HEK293 (cell line): ENCODE measurements around the gene CORO1C.

ENCODE experiments used
- CTCF ChIA-PET: fragments of 350-600 bp; formaldehyde crosslinking; extraction: SDS; loops from one replicate; lab custom pipeline; 2021; ENCODE audit warnings: antibody characterized with exemption; lab: Yijun Ruan, JAX
- POLR2A ChIA-PET: fragments of 300-600 bp; formaldehyde crosslinking; extraction: SDS; loops from one replicate; lab custom pipeline; 2020; ENCODE audit warnings: antibody characterized with exemption, inconsistent platforms; lab: Yijun Ruan, JAX
- H3K27ac ChIP-seq: fragments of 200-500 bp; sonication (Bioruptor generic); 2 replicates; pipeline ENCODE4 v1.5.1; 2014; ENCODE audit warnings: low read depth, low read length, control low read depth, inconsistent platforms; ENCODE audit errors: extremely low read depth
- H3K36me3 ChIP-seq, 2 experiments: fragments of 200-500 bp in 1 of 2; sonication (Bioruptor generic) in 1 of 2; 1 replicate in 1 of 2; 2 replicates in 1 of 2; pipeline ENCODE4 v1.5.1; 2014 to 2017; ENCODE audit warnings: inconsistent platforms in 2 of 2, low read length in 2 of 2; ENCODE audit not compliant: control insufficient read depth in 2 of 2, insufficient read depth in 1 of 2
- H3K4me1 ChIP-seq: fragments of 200-500 bp; sonication (Bioruptor generic); 2 replicates; pipeline ENCODE4 v1.5.1; 2014; ENCODE audit warnings: mild to moderate bottlenecking, low read length, inconsistent platforms; ENCODE audit not compliant: control insufficient read depth, insufficient read depth
- H3K4me3 ChIP-seq: 2 replicates; pipeline ENCODE4 v1.5.1; 2011; ENCODE audit warnings: low read depth, mild to moderate bottlenecking, control low read depth, low read length, moderate library complexity
- H3K9me3 ChIP-seq: fragments of 200-500 bp; sonication (Bioruptor generic); 2 replicates; pipeline ENCODE4 v1.5.1; 2014; ENCODE audit warnings: low read depth, low read length, inconsistent platforms; ENCODE audit not compliant: control insufficient read depth, insufficient read depth
- BCL6B ChIP-seq: fragments of 450-650 bp; formaldehyde crosslinking; IDR thresholded peaks from 2 replicates; pipeline ENCODE4 v1.5.1; 2017; ENCODE audit warnings: missing biosample characterization, missing genetic modification characterization
- EGR2 ChIP-seq: fragments of 450-650 bp; formaldehyde crosslinking; IDR thresholded peaks from 2 replicates; pipeline ENCODE4 v1.5.1; 2016; ENCODE audit warnings: low read depth, missing biosample characterization, missing genetic modification characterization
- FEZF1 ChIP-seq: fragments of 450-650 bp; formaldehyde crosslinking; IDR thresholded peaks from 2 replicates; pipeline ENCODE4 v1.5.1; 2016; ENCODE audit warnings: missing biosample characterization, missing genetic modification characterization
- HOXA7 ChIP-seq: sonication (generic); formaldehyde crosslinking; IDR thresholded peaks from 2 replicates; pipeline ENCODE4 v1.8.1; 2022; ENCODE audit warnings: missing genetic modification reagents, borderline replicate concordance
- SCRT2 ChIP-seq: fragments of 450-650 bp; formaldehyde crosslinking; IDR thresholded peaks from 2 replicates; pipeline ENCODE4 v1.5.1; 2016; ENCODE audit warnings: missing biosample characterization, missing genetic modification characterization
- SP7 ChIP-seq: fragments of 450-650 bp; formaldehyde crosslinking; IDR thresholded peaks from 2 replicates; pipeline ENCODE4 v1.5.1; 2016; ENCODE audit warnings: missing biosample characterization, missing genetic modification characterization
- WT1 ChIP-seq: fragments of 450-650 bp; formaldehyde crosslinking; IDR thresholded peaks from 2 replicates; pipeline ENCODE4 v1.5.1; 2016; ENCODE audit warnings: missing biosample characterization, missing genetic modification characterization
- ZBTB17 ChIP-seq: fragments of 450-650 bp; formaldehyde crosslinking; IDR thresholded peaks from 2 replicates; pipeline ENCODE4 v1.5.1; 2016; ENCODE audit warnings: missing biosample characterization, missing genetic modification characterization
- ZNF202 ChIP-seq: fragments of 450-650 bp; formaldehyde crosslinking; IDR thresholded peaks from 2 replicates; pipeline ENCODE4 v1.5.1; 2016; ENCODE audit warnings: missing biosample characterization, missing genetic modification characterization, borderline replicate concordance
- ZNF274 ChIP-seq, 2 experiments: fragments of 200-500 bp in 1 of 2; fragments of 450-650 bp in 1 of 2; sonication (Bioruptor generic) in 1 of 2; formaldehyde crosslinking in 1 of 2; IDR thresholded peaks; 2 replicates each; pipeline versions ENCODE4 v1.5.1 to v1.6.1; 2014 to 2016; ENCODE audit warnings: borderline replicate concordance in 1 of 2, inconsistent platforms in 1 of 2, low read length in 1 of 2, missing biosample characterization in 1 of 2, missing genetic modification characterization in 1 of 2
- ZNF548 ChIP-seq: fragments of 450-650 bp; formaldehyde crosslinking; IDR thresholded peaks from 2 replicates; pipeline ENCODE4 v1.5.1; 2016; ENCODE audit warnings: missing biosample characterization, missing genetic modification characterization
- ZNF600 ChIP-seq: fragments of 450-650 bp; formaldehyde crosslinking; IDR thresholded peaks from 2 replicates; pipeline ENCODE4 v1.5.1; 2016; ENCODE audit warnings: missing biosample characterization, missing genetic modification characterization
- ZNF654 ChIP-seq: fragments of 450-650 bp; formaldehyde crosslinking; IDR thresholded peaks from 2 replicates; pipeline ENCODE4 v1.5.1; 2016; ENCODE audit warnings: low read depth, missing biosample characterization, missing genetic modification characterization
- ZNF664 ChIP-seq: fragments of 450-650 bp; formaldehyde crosslinking; IDR thresholded peaks from 2 replicates; pipeline ENCODE4 v1.5.1; 2016; ENCODE audit warnings: missing biosample characterization, missing genetic modification characterization
- ZNF692 ChIP-seq: fragments of 450-650 bp; formaldehyde crosslinking; IDR thresholded peaks from 2 replicates; pipeline ENCODE4 v1.5.1; 2016; ENCODE audit warnings: missing biosample characterization, missing genetic modification characterization
- ZNF76 ChIP-seq: fragments of 450-650 bp; formaldehyde crosslinking; IDR thresholded peaks from 2 replicates; pipeline ENCODE4; 2016; ENCODE audit warnings: low read depth, missing biosample characterization, missing genetic modification characterization, borderline replicate concordance
- TF ChIP-seq, protein P1 (sequence below): fragments of 450-650 bp; formaldehyde crosslinking; IDR thresholded peaks from 2 replicates; pipeline ENCODE4 v1.5.1; 2016; ENCODE audit warnings: missing biosample characterization, missing genetic modification characterization, borderline replicate concordance
- TF ChIP-seq, protein P2 (sequence below): fragments of 450-650 bp; formaldehyde crosslinking; IDR thresholded peaks from 2 replicates; pipeline ENCODE4 v1.5.1; 2016; ENCODE audit warnings: missing biosample characterization, missing genetic modification characterization
- TF ChIP-seq, protein P3 (sequence below): fragments of 450-650 bp; formaldehyde crosslinking; conservative IDR thresholded peaks from 2 replicates; pipeline ENCODE4 v1.5.1; 2016; ENCODE audit warnings: low read depth, missing biosample characterization, missing genetic modification characterization
- TF ChIP-seq, protein P4 (sequence below): fragments of 450-650 bp; formaldehyde crosslinking; optimal IDR thresholded peaks from 2 replicates; pipeline ENCODE3; 2016; ENCODE audit warnings: missing biosample characterization, mild to moderate bottlenecking, missing genetic modification characterization
- TF ChIP-seq, protein P5 (sequence below): fragments of 450-650 bp; formaldehyde crosslinking; IDR thresholded peaks from 2 replicates; pipeline ENCODE4 v1.5.1; 2016; ENCODE audit warnings: missing biosample characterization, missing genetic modification characterization

CORO1C gene

DNA sequence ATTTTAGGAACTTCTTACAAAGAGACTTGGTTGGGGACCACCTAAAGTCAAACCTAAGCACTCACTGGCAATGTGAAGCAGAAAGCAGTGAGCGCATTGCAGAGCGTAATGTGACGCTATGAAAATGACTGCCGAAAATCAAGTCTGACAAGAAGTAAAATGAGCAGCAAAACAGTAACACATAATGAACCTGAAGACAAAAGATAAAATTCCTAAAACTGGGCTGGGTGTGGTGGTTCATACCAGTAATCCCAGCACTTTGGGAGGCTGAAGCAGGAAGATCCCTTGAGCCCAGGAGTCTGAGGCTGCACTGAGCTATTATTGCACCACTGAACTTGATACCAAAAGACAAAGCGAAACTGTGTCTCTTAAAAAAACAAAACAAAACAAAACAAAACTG lies 16.5 kb downstream of the CORO1C start:
- no peaks in the 10 kb centered on the region for H3K36me3 ChIP-seq
- H3K27ac ChIP-seq: no peak overlapping the region
- H3K4me1 ChIP-seq: peaks cover 10% of the 10 kb centered on the region
- CTCF ChIA-PET: interaction anchor here (0.6 to 1.2 kb wide), 3 partner anchors 17 to 50 kb away, joined by 3 to 6 read pairs (median 3); no protein-coding TSS in a partner anchor
- POLR2A ChIA-PET: interaction anchor here (1.1 to 1.2 kb wide), 2 partner anchors 12 to 15 kb away, joined by 3 to 7 read pairs; no protein-coding TSS in a partner anchor
- H3K9me3 ChIP-seq: no peaks in the 10 kb centered on the region
- no peak overlapping the region for H3K4me3 ChIP-seq
- no peak for TF ChIP-seq BCL6B
- TF ChIP-seq ZBTB17 (tag by site-specific recombination): no peak; the same call in 1 of the 2 replicates
- TF ChIP-seq, protein P1, sequence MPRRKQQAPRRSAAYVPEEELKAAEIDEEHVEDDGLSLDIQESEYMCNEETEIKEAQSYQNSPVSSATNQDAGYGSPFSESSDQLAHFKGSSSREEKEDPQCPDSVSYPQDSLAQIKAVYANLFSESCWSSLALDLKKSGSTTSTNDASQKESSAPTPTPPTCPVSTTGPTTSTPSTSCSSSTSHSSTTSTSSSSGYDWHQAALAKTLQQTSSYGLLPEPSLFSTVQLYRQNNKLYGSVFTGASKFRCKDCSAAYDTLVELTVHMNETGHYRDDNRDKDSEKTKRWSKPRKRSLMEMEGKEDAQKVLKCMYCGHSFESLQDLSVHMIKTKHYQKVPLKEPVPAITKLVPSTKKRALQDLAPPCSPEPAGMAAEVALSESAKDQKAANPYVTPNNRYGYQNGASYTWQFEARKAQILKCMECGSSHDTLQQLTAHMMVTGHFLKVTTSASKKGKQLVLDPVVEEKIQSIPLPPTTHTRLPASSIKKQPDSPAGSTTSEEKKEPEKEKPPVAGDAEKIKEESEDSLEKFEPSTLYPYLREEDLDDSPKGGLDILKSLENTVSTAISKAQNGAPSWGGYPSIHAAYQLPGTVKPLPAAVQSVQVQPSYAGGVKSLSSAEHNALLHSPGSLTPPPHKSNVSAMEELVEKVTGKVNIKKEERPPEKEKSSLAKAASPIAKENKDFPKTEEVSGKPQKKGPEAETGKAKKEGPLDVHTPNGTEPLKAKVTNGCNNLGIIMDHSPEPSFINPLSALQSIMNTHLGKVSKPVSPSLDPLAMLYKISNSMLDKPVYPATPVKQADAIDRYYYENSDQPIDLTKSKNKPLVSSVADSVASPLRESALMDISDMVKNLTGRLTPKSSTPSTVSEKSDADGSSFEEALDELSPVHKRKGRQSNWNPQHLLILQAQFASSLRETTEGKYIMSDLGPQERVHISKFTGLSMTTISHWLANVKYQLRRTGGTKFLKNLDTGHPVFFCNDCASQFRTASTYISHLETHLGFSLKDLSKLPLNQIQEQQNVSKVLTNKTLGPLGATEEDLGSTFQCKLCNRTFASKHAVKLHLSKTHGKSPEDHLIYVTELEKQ (tag by site-specific recombination): no peak
- no peak for TF ChIP-seq SP7 (tag by site-specific recombination)
- peak; percentile 17; the same call in 1 of the 2 replicates for TF ChIP-seq FEZF1 (tag by site-specific recombination)
- no peak for TF ChIP-seq ZNF692 (tag by site-specific recombination)
- TF ChIP-seq, protein P2, sequence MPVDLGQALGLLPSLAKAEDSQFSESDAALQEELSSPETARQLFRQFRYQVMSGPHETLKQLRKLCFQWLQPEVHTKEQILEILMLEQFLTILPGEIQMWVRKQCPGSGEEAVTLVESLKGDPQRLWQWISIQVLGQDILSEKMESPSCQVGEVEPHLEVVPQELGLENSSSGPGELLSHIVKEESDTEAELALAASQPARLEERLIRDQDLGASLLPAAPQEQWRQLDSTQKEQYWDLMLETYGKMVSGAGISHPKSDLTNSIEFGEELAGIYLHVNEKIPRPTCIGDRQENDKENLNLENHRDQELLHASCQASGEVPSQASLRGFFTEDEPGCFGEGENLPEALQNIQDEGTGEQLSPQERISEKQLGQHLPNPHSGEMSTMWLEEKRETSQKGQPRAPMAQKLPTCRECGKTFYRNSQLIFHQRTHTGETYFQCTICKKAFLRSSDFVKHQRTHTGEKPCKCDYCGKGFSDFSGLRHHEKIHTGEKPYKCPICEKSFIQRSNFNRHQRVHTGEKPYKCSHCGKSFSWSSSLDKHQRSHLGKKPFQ (tag by site-specific recombination): 0 out of 2 replicates have a peak, but pooled peaks have one; percentile 19
- TF ChIP-seq, protein P3, sequence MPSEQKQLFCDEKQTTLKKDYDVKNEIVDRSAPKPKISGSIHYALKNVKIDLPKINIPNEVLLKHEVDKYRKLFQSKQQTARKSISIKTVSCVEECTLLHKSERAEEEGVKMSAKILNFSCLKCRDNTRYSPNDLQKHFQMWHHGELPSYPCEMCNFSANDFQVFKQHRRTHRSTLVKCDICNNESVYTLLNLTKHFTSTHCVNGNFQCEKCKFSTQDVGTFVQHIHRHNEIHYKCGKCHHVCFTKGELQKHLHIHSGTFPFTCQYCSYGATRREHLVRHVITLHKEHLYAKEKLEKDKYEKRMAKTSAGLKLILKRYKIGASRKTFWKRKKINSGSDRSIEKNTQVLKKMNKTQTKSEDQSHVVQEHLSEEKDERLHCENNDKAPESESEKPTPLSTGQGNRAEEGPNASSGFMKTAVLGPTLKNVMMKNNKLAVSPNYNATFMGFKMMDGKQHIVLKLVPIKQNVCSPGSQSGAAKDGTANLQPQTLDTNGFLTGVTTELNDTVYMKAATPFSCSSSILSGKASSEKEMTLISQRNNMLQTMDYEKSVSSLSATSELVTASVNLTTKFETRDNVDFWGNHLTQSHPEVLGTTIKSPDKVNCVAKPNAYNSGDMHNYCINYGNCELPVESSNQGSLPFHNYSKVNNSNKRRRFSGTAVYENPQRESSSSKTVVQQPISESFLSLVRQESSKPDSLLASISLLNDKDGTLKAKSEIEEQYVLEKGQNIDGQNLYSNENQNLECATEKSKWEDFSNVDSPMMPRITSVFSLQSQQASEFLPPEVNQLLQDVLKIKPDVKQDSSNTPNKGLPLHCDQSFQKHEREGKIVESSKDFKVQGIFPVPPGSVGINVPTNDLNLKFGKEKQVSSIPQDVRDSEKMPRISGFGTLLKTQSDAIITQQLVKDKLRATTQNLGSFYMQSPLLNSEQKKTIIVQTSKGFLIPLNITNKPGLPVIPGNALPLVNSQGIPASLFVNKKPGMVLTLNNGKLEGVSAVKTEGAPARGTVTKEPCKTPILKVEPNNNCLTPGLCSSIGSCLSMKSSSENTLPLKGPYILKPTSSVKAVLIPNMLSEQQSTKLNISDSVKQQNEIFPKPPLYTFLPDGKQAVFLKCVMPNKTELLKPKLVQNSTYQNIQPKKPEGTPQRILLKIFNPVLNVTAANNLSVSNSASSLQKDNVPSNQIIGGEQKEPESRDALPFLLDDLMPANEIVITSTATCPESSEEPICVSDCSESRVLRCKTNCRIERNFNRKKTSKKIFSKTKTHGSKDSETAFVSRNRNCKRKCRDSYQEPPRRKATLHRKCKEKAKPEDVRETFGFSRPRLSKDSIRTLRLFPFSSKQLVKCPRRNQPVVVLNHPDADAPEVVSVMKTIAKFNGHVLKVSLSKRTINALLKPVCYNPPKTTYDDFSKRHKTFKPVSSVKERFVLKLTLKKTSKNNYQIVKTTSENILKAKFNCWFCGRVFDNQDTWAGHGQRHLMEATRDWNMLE (tag by site-specific recombination): no peak
- no peak for TF ChIP-seq ZNF274 (IDR thresholded peaks at IDR 0.05; ENCODE audit: low read length)
- TF ChIP-seq ZNF274 (tag by site-specific recombination; IDR thresholded peaks at IDR 0.05; ENCODE audit: borderline replicate concordance): no peak
- TF ChIP-seq SCRT2: no peak
- no peak for TF ChIP-seq EGR2
- no peak for TF ChIP-seq ZNF76
- no peak for TF ChIP-seq ZNF202 (tag by site-specific recombination)
- no peak for TF ChIP-seq ZNF654 (tag by site-specific recombination)
- 0 out of 2 replicates have a peak, but pooled peaks have one; percentile 20 for TF ChIP-seq ZNF600 (tag by site-specific recombination)
- TF ChIP-seq HOXA7 (CRISPR knock-in tag): no peak
- no peak for TF ChIP-seq WT1 (tag by site-specific recombination)
- no peak for TF ChIP-seq ZNF548 (tag by site-specific recombination)
- TF ChIP-seq, protein P4, sequence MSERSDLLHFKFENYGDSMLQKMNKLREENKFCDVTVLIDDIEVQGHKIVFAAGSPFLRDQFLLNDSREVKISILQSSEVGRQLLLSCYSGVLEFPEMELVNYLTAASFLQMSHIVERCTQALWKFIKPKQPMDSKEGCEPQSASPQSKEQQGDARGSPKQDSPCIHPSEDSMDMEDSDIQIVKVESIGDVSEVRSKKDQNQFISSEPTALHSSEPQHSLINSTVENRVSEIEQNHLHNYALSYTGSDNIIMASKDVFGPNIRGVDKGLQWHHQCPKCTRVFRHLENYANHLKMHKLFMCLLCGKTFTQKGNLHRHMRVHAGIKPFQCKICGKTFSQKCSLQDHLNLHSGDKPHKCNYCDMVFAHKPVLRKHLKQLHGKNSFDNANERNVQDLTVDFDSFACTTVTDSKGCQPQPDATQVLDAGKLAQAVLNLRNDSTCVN (tag by site-specific recombination): no peak
- TF ChIP-seq ZNF664 (tag by site-specific recombination): 0 out of 2 replicates have a peak, but pooled peaks have one; percentile 24
- TF ChIP-seq, protein P5, sequence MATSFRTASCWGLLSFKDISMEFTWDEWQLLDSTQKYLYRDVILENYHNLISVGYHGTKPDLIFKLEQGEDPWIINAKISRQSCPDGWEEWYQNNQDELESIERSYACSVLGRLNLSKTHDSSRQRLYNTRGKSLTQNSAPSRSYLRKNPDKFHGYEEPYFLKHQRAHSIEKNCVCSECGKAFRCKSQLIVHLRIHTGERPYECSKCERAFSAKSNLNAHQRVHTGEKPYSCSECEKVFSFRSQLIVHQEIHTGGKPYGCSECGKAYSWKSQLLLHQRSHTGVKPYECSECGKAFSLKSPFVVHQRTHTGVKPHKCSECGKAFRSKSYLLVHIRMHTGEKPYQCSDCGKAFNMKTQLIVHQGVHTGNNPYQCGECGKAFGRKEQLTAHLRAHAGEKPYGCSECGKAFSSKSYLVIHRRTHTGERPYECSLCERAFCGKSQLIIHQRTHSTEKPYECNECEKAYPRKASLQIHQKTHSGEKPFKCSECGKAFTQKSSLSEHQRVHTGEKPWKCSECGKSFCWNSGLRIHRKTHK: no peak
